HG02870 (cell line): Measurements from ENCODE around the gene TMEM95.
"Not testable (repeated sequence)": the region's sequence is repeated elsewhere in the genome, so short reads cannot be mapped to it uniquely, and the experiment has no call there.

ENCODE experiments used
- ATAC-seq: cut with Tn5 transposase; IDR thresholded peaks from one replicate; pipeline ENCODE4 v1.9.1; 2021; ENCODE audit warnings: mild to moderate bottlenecking, moderate library complexity; ENCODE audit not compliant: unreplicated experiment

TMEM95 gene

DNA sequence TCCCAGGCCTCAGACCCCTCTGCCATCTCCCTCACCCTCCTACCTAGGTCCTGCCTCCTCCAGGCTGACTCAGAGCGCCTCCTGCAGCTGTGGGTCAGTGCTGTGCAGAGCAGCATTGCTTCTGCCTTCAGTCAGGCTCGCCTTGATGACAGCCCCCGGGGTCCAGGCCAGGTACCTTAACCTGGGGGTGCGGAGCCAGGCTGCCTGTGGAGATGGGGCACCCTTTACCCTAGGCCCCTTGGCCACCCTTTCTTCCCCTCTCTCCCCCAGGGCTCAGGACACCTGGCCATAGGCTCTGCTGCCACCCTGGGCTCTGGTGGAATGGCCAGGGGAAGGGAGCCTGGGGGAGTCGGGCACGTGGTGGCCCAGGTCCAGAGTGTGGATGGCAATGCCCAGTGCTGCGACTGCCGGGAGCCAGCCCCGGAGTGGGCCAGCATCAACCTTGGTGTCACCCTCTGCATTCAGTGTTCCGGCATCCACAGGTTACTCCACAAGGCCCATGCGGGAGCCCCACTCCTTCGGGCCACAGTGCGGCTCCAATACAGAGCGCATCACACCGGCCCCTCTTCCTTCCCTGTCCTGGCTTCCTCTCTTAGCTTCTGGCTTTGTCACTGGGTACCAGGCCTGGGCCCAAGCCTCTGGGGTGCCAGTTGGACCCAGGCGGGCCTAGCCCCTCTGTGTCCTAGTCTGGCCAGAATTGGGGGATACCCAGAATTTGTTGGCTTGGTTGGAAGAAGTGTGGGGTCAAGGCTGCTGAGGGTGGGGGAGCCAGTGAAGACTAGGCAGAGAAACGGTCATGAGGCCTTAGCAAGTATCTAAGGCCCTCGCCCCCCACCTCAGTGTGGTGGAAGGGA is 8.0 kb upstream of the TMEM95 start:
- ATAC-seq: no peak

DNA sequence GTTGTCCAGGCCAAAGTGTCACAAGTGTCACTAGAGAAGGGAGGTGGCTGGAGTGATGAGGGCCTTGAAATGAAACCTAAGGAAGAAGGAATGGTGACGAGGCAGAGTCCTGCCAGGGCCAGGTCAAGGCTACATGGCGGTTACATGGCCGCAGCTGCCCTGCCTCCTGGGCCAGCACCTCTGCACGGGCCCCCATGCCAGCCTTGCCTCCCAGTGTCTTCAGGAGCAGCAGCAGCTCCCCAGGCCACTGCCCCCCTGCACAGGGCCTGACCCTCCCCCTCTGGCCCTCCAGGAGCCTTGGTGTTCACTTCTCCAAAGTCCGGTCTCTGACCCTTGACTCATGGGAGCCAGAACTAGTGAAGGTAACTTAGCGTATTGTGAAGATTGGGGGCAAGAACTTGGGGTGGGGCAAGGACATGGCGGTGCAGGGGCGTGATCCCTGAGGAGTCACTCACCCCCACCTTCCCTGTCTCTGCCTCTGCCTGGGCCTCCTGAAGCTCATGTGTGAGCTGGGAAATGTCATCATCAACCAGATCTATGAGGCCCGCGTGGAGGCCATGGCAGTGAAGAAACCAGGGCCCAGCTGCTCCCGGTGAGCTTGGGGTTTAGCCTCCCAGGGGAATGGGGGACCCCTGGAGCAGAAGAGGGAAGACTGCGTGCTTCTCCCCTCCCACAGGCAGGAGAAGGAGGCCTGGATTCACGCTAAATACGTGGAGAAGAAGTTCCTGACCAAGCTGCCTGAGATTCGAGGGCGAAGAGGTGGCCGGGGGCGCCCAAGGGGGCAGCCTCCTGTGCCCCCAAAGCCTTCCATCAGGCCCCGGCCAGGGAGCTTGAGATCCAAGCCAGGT is 7.1 kb upstream of the TMEM95 start:
- no peak for ATAC-seq

- ATAC-seq: no peak
These were observed 6.3 kb upstream of the TMEM95 start for GRCh38 chr17:7348478-7349242.

DNA sequence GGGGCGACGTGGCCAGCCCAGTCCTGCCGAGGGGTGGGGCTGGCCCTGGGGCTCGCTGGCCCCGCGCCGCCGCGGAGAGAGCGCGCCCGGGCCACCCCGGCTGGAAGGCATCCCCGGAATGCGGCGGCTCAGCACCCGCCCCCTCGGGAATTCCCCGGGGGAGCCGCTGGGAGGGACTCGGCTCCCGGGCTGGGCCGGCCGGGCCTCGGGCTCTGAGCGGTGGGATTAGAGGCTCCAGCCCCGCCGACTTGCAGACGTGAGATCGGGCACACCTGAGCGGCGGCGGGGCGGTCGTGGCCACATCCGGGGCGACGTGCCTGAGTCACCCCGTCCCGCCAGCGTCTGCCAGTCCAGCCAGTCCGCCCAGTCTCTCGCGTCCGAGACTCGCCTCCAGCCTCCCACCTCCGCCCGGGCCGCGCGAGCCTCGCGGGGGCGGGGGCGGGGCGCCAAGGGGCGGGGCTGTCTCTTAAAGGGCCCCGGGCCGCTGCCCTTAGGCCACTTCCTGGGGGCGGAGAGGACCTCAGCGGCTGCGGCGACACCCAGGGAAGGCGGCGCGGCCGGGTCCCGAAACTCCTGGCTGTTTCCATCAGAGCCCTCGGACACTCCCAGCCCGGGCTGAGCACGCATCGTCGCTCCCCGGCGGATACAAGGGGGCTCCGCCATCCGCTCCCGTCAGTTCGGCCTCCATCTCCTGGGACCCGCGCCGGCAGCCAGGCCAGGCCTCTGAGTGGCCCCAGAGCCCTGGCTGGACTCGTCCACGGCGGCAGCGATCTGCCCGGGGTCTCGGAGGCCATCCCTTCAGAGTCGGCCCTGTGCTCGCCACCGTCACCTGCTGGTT is 3.1 kb upstream of the TMEM95 start, which contains the start of gene KCTD11:
KCTD11 (plus strand) TSS at position 498 of the 838 bp plus-strand sequence.
- ATAC-seq: peak; percentile 51

DNA sequence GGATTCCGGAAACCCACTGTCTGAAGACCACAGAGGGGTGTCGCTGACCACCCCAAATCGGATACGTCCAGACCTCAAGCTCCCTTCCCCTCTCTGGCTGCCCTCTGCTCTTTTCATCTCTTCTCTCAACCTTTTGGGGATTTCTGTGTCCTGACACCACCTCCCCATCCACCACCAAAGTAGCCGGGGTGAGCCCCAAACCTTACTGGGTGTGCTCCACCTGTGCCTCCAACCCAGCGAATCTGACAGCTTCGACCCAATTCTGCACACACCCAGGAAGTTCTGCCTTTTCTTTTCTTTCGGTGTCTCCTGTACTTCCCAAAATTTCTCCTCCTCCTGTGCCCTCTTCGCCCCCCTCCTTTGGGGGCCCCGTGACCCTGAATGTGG is 2.5 kb upstream of the TMEM95 start:
- ATAC-seq: no peak

GRCh38 chr17:7352910-7353635 is 1.9 kb upstream of the TMEM95 start:
- ATAC-seq: no peak

DNA sequence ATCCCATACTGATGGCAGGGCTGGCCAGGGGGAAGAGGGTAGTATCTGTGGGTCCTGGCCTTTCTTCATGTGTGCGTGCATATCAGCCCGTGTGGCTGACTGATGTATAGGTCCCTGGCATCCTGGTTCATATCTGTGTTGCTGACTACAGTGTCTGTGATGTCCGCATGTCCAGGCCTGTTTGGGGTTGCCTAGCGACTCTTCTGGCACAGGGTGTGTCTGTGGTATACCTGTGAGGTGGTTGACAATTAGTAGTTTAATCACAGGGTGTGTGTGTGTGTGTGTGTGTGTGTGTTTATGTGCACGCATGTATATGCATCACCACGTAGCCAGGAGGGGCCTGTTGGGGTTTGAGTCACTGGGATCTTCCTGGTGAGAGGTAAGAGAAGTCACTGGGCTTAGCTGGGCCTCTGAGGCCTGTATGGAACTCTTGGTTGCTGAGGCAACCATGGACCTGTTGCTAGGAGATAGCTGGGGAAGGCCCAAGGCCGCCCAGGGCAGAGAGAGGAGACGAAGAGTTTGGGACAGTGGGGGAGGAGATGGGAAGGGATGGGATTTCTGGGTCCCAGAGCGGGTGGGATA is 603 bp upstream of the TMEM95 start:
- no peak for ATAC-seq

DNA sequence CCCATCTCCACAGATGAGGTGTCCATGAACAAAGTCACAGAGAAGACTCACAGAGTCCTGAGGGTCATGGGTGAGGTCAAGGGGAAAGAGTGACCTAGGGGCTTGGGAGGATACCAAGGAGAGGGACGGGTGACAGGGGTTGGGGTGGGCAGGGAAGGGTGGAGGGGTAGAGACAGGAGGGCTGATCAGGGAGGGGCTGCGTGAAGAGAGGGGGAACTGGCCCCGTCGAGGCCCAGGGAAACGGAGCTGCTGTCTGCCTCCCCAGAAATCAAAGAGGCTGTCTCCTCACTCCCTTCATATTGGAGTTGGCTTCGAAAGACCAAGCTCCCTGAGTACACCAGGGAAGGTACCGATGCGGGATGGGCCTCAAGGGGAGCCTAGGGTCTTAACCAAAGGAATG is 617 bp downstream of the TMEM95 start:
- ATAC-seq: no peak

DNA sequence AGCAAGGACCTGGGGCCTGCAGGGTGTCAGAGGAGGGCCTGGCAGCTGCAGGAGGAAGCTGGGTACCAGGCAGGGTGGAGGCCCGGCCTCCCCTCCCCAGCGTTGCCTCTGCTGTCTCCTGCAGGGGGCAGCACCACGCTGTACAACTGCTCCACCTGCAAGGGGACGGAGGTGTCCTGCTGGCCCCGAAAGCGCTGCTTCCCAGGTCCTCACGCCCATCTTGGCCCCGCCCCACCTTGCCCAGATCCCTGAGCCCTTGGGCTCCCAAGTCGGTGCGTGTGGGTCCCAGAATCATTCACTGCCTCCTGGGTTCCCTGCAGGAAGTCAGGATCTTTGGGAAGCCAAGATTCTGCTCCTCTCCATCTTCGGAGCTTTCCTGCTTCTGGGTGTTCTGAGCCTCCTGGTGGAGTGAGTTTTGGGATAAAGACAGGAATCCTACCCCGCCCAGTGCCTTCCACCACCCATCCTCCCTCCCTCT is 1.2 kb downstream of the TMEM95 start:
- ATAC-seq: no peak

DNA sequence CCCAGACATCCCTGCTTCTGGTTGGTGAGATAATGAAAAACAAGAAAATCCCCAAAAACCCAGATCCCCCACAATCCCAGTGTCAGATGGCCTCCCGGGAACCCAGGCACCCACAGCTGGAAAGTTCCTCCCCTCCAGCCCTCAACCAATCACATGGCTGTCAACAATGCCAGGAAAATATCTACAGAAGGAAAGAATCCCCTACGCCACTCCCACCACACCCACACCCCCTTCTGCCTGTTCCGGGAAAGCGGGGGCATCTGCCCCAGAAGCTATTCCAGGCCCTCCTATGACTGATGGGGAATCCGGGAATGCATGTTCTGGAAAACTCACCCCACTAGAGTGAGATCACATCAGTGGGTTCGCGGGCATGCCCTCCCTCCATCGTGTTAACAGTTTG is 1.8 kb downstream of the TMEM95 start:
- no peak for ATAC-seq

GRCh38 chr17:7357381-7357780 is 2.4 kb downstream of the TMEM95 start:
- no peak for ATAC-seq

DNA sequence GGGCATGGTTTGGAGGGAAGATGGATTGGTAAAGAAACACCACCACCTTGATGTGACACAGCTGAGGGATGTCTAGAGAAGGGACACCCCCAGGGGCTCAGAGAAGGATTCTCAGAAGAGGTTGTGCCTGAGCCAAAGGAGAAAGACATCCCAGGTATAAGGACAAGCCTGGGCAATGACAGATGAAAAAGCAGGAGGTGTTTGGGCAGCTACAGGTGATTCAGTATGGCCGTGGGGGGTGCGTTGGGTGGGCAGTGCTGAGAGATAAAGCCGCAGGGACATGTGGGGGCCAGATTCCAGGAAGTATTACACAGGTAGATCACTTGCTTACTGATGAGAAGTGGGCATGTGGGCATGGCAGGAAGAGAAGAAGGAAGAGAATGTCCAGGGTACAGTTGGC is 7.0 kb downstream of the TMEM95 start:
- no peak for ATAC-seq

DNA sequence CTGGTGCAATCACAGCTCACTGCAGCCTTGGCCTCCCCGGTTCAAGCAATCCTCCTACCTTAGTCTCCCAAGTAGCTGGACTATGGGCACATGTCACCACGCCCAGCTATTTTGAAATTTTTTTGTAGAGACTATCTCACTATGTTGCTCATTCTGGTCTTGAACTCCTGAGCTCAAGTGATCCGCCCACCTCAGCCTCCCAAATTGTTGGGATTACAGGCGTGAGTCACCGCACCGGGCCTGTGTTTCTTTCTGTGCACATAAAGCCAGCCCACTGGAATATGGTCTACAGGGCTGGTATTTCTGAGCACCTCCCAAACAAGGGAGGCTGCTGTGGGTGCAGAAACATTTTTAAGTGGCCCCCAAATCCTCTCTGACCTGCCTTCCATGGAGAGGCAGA is 8.4 kb downstream of the TMEM95 start:
- no peak for ATAC-seq

DNA sequence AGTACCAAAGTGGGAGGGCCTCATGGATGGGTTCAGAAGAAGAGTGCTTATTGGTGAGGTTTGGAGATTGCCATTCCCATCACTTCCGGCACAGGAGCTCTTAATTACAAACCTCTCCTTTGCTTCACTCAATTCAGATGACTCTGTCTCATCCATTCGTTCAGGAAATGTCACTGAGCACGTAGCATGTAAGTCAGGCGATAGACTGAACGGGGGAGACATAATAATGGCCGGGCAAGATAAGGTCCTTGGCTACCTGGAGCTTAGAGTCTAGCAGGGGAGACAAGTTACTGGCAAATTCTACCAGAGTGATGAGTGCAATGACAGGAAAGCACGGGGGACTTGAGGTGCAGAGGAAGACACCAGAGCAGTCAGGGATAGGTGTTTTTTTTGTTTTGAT is 11.0 kb downstream of the TMEM95 start:
- ATAC-seq: not testable (repeated sequence)

DNA sequence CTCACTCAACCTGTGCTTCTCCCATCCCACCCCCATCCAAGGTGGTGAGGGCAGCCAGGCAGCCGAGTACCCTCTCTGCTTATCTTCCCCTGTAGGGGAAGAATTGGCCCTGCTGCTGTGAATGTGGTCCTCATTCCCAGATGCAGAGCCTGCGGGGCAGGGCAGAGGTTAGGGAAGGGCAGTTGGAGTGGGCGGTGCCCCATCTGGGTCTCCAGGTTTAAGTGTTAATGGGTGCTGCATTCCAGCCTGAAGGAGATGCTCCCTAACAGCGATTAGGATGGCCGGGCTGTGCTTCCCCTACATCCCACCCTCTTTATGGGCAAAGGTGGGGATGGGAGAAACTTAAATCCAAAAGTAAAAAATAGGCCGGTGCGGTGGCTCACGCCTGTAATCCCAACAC is 12.1 kb downstream of the TMEM95 start:
- no peak for ATAC-seq

- ATAC-seq: no peak
These were observed 13.1 kb downstream of the TMEM95 start for GRCh38 chr17:7367918-7368598.

GRCh38 chr17:7368599-7368994 is 13.6 kb downstream of the TMEM95 start:
- ATAC-seq: not testable (repeated sequence)

- no peak for ATAC-seq
These were observed 14.9 kb downstream of the TMEM95 start for GRCh38 chr17:7369825-7370224.

DNA sequence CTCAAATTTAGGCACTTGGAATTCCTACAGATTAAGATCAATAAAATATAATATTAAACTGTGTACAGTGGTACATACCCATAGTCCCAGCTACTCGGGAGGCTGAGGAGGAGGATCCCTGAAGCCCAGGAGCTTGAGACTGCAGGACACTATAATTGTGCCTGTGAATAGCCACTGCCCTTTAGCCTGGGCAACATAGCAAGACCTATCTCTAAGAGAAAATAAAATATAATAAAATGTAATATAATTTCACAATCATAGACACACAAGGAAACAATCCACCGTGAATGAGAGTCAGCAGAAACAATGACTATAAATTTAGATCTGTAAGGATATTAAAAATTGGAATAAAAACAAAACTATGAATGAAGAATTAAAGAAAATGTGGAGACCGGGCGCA is 15.9 kb downstream of the TMEM95 start:
- no peak for ATAC-seq
